ENCODE data around the gene ZFYVE28. TPM values are rescaled to one million over a fixed set of nuclear protein-coding genes. Genes with fewer than 3 reads are reported as not detected.

ZFYVE28 gene
- total RNA-seq, 1 donor from 2014 or later = 6.7 TPM

- DNase-seq (peak; percentile 67), ATAC-seq (ENCODE audit: poor library complexity) (peak; percentile 26)
- intact Hi-C loops (cut with DNase I) = no loop called here
These were observed 162.8 kb downstream of the ZFYVE28 start for GRCh38 chr4:2255501-2256155.

- intact Hi-C loops (cut with DNase I) = no loop called here
- ATAC-seq (ENCODE audit: poor library complexity) = no peak
These were observed 163.6 kb downstream of the ZFYVE28 start for GRCh38 chr4:2254665-2255500.

GRCh38 chr4:2253160-2254084 is 165.0 kb downstream of the ZFYVE28 start:
- ATAC-seq (ENCODE audit: poor library complexity) (no peak), DNase-seq (peak; percentile 37)
- intact Hi-C loops (cut with DNase I) = no loop called here

More at GRCh38 chr4:2254665-2255500, 163.6 kb downstream of the ZFYVE28 start:
- DNase-seq = peak; percentile 36

GRCh38 chr4:2252530-2253091 is 165.8 kb downstream of the ZFYVE28 start:
- DNase-seq = no peak
- intact Hi-C loops (cut with DNase I) = no loop called here
- ATAC-seq (ENCODE audit: poor library complexity) = no peak

GRCh38 chr4:2251795-2252529 is 166.5 kb downstream of the ZFYVE28 start:
- no peak for DNase-seq
- no peak for ATAC-seq (ENCODE audit: poor library complexity)
- intact Hi-C loops (cut with DNase I) = no loop called here

GRCh38 chr4:2251073-2251794 is 167.2 kb downstream of the ZFYVE28 start:
- DNase-seq (no peak), ATAC-seq (ENCODE audit: poor library complexity) (no peak)
- intact Hi-C loops (cut with DNase I) = no loop called here

- intact Hi-C loops (cut with DNase I) = no loop called here
- no peak for DNase-seq
- no peak for ATAC-seq (ENCODE audit: poor library complexity)
These were observed 167.9 kb downstream of the ZFYVE28 start for GRCh38 chr4:2250357-2251072.

- ATAC-seq (ENCODE audit: poor library complexity) (no peak), DNase-seq (no peak)
- intact Hi-C loops (cut with DNase I) = no loop called here
These were observed 168.7 kb downstream of the ZFYVE28 start for GRCh38 chr4:2249526-2250356.

- no peak for ATAC-seq (ENCODE audit: poor library complexity)
- DNase-seq = peak; percentile 37
- intact Hi-C loops (cut with DNase I) = no loop called here
These were observed 169.6 kb downstream of the ZFYVE28 start for GRCh38 chr4:2248821-2249261.

GRCh38 chr4:2248044-2248780 is 170.2 kb downstream of the ZFYVE28 start:
- intact Hi-C loops (cut with DNase I) = no loop called here
- ATAC-seq (ENCODE audit: poor library complexity) (no peak), DNase-seq (peak; percentile 30)

GRCh38 chr4:2247128-2248043 is 171.1 kb downstream of the ZFYVE28 start:
- ATAC-seq (ENCODE audit: poor library complexity) = no peak
- peak; percentile 37 for DNase-seq
- intact Hi-C loops (cut with DNase I) = no loop called here

GRCh38 chr4:2246384-2247127 is 171.9 kb downstream of the ZFYVE28 start:
- ATAC-seq (ENCODE audit: poor library complexity) (no peak), DNase-seq (no peak)
- intact Hi-C loops (cut with DNase I) = no loop called here

GRCh38 chr4:2245787-2246275 is 172.6 kb downstream of the ZFYVE28 start:
- ATAC-seq (ENCODE audit: poor library complexity) (no peak), DNase-seq (no peak)
- intact Hi-C loops (cut with DNase I) = no loop called here
